Duodenal mucosa (tissue), 2 donors: ENCODE measurements around the gene UTP25.
A peak's percentile ranks its signal among the peaks of the same experiment; 100 is the strongest.

Source experiments
- H3K27ac ChIP-seq: one replicate; pipeline ENCODE4 v1.7.0; 2013; ENCODE audit warnings: low read depth, low read length
- H3K27me3 ChIP-seq, 2 donors: one replicate each; pipeline ENCODE4 v1.7.0; 2013; ENCODE audit warnings: low read length in 2 of 2, control low read depth in 1 of 2; ENCODE audit not compliant: insufficient read depth in 2 of 2, control insufficient read depth in 1 of 2
- H3K36me3 ChIP-seq, 2 donors: one replicate each; pipeline ENCODE4 v1.7.0; 2013; ENCODE audit warnings: low read length in 2 of 2, control low read depth in 1 of 2; ENCODE audit not compliant: insufficient read depth in 2 of 2, control insufficient read depth in 1 of 2
- H3K4me1 ChIP-seq, 2 donors: one replicate each; pipeline ENCODE4 v1.7.0; 2013; ENCODE audit warnings: low read length in 2 of 2, control low read depth in 1 of 2; ENCODE audit not compliant: insufficient read depth in 2 of 2, control insufficient read depth in 1 of 2
- H3K4me3 ChIP-seq, 2 donors: one replicate each; pipeline ENCODE4 v1.7.0; 2013; ENCODE audit warnings: low read length in 2 of 2, low read depth in 1 of 2
- H3K9ac ChIP-seq, 2 donors: one replicate each; pipeline ENCODE4 v1.7.0; 2013; ENCODE audit warnings: low read length in 2 of 2, low read depth in 1 of 2
- H3K9me3 ChIP-seq, 2 donors: one replicate each; pipeline ENCODE4 v1.7.0; 2013; ENCODE audit warnings: low read length in 2 of 2, control low read depth in 1 of 2; ENCODE audit not compliant: control insufficient read depth in 1 of 2

UTP25 gene, protein sequence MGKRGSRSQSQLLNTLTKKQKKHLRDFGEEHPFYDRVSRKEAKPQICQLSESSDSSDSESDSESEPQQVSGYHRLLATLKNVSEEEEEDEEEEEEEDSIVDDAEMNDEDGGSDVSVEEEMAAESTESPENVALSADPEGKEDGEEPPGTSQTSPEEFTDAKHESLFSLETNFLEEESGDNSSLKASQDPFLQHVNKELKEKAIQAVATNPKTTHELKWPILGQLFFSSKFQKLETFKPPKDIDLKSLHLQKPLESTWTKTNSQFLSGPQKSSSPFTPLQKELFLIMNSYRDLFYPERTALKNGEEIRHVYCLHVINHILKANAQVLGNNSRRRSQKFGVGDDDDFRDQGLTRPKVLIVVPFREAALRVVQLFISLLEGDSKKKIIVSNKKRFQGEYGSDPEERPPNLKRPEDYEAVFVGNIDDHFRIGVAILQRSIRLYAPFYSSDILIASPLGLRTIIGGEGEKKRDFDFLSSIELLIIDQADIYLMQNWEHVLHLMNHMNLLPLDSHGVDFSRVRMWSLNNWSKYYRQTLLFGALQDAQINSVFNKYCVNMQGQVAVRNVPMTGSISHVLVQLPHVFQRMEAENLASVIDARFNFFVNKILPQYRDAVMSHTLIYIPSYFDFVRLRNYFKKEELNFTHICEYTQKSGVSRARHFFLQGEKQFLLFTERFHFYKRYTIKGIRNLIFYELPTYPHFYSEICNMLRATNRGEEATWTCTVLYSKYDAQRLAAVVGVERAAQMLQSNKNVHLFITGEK

GRCh38 chr1:209827384-209828262 is at the start of gene UTP25:
Gene UTP25, plus strand, starts transcription at chr1:209827972. Its CDS starts 92 bp downstream, at chr1:209828064.
- Histone ChIP-seq H3K27ac (peak within 1 kb of the TSS; percentile 49), H3K4me1 (peaks cover 3% of the 10 kb centered on the region in 2 donors), H3K27me3 (no peaks in the 10 kb centered on the region), H3K9me3 (no peaks in the 10 kb centered on the region), H3K4me3 (peak within 1 kb of the TSS; percentile 95 to 98), H3K9ac (peak within 1 kb of the TSS; percentile 35 to 73), H3K36me3 (peaks cover 4 to 18% of the 10 kb centered on the region in 2 donors)

DNA sequence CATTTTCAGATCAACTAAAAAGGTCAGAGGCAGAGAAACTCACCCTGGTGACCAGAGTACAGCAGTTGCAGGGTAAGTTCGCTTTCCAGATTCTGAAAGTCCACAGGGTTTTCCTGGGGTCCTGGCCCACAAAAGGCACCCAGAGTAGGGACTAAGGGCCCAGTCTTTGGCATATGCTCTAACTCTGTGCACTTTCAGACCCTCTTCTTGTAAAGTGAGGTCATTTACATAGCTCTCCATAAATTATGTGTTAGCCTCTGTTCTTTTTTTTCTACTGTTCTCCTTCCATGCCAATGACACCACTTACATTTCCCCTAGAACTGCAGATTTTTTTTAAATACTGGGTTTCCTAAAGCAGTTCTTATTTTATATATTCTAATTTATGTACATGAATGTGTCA is 49.7 kb upstream of the UTP25 start:
- Histone ChIP-seq H3K9me3 (no peaks in the 10 kb centered on the region), H3K27me3 (no peaks in the 10 kb centered on the region), H3K9ac (no peak overlapping the region), H3K36me3 (peaks cover 0 to 18% of the 10 kb centered on the region in 2 donors), H3K4me1 (peaks cover 9 to 11% of the 10 kb centered on the region in 2 donors), H3K4me3 (no peak overlapping the region), H3K27ac (no peak overlapping the region)

GRCh38 chr1:209780268-209780667 is 47.5 kb upstream of the UTP25 start:
- H3K4me3 ChIP-seq, result no peak overlapping the region
- peaks cover 0 to 18% of the 10 kb centered on the region in 2 donors for H3K36me3 ChIP-seq
- H3K27ac ChIP-seq, result no peak overlapping the region
- no peaks in the 10 kb centered on the region for H3K27me3 ChIP-seq
- no peak overlapping the region for H3K9ac ChIP-seq
- peaks cover 23 to 28% of the 10 kb centered on the region in 2 donors for H3K4me1 ChIP-seq
- H3K9me3 ChIP-seq, result no peaks in the 10 kb centered on the region

DNA sequence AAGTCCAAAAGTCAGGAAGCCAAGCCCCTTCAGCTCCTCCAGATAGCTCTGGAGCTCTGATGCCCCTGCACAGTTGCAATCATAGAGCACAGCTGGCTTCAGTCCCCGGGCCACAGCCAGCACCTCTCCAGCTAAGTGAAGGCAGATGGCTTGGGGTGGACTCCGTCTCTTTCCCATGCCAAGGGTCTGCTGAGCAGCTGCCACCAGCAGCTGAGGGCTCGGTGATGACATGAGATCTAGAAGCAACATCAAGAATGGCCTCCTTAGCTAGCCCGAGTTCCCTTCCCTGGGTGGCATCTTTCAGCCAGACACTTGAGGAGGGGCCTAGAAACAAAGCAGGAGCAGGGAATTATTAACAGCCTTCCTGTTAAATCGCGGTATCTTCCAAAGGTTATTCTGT is 44.4 kb upstream of the UTP25 start:
- H3K27ac ChIP-seq, result no peak overlapping the region
- peaks cover 50 to 54% of the 10 kb centered on the region in 2 donors for H3K4me1 ChIP-seq
- H3K9me3 ChIP-seq, result no peaks in the 10 kb centered on the region
- peaks cover 0 to 14% of the 10 kb centered on the region in 2 donors for H3K36me3 ChIP-seq
- H3K4me3 ChIP-seq, result peak overlapping the region; percentile 81 to 86
- peak overlapping the region; percentile 75 to 93 for H3K9ac ChIP-seq
- H3K27me3 ChIP-seq, result no peaks in the 10 kb centered on the region

- Histone ChIP-seq H3K4me3 (peak within 1 kb of the TSS; percentile 81 to 86), H3K9me3 (no peaks in the 10 kb centered on the region), H3K36me3 (peaks cover 4 to 25% of the 10 kb centered on the region in 2 donors), H3K27ac (peak within 1 kb of the TSS; percentile 72), H3K4me1 (peaks cover 52 to 55% of the 10 kb centered on the region in 2 donors), H3K9ac (peak within 1 kb of the TSS; percentile 75 to 93), H3K27me3 (no peaks in the 10 kb centered on the region)
Measured at GRCh38 chr1:209784265-209785169, 43.3 kb upstream of the UTP25 start, which contains the start of gene C1orf74. Gene C1orf74, minus strand, starts transcription at chr1:209784559. Its CDS starts 925 bp downstream, at chr1:209783634.

GRCh38 chr1:209785592-209785991 is 42.2 kb upstream of the UTP25 start:
- Histone ChIP-seq H3K9me3 (no peaks in the 10 kb centered on the region), H3K27me3 (no peaks in the 10 kb centered on the region), H3K27ac (no peak overlapping the region), H3K4me1 (peaks cover 52% of the 10 kb centered on the region in 2 donors), H3K9ac (no peak overlapping the region), H3K4me3 (no peak overlapping the region), H3K36me3 (peaks cover 13 to 30% of the 10 kb centered on the region in 2 donors)

DNA sequence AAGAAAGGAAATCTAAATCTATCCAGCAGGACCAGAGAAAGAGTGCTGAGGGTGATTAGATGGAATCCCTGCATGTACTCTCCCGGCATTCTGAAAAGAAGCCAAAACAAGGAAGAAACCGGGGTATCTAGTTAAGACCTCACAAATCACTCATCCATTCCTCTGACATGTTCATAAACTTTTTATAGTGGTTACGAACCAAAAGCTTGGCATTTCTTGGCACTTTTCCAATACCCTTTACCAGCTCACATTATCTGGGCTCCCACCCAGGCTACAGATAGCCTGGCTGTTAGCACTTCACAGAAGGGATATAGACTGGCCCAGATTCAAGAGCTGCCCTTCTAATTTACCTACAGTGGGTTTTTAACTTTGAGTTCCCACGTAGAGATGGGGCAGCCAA is 41.6 kb upstream of the UTP25 start:
- Histone ChIP-seq H3K27me3 (no peaks in the 10 kb centered on the region), H3K36me3 (peaks cover 14 to 34% of the 10 kb centered on the region in 2 donors), H3K4me3 (no peak overlapping the region), H3K27ac (no peak overlapping the region), H3K9me3 (no peaks in the 10 kb centered on the region), H3K9ac (peak overlapping the region in 1 of 2 donors; percentile 28), H3K4me1 (peaks cover 55 to 56% of the 10 kb centered on the region in 2 donors)

GRCh38 chr1:209787551-209787950 is 40.2 kb upstream of the UTP25 start:
- peaks cover 67 to 68% of the 10 kb centered on the region in 2 donors for H3K4me1 ChIP-seq
- H3K9ac ChIP-seq, result peak overlapping the region; percentile 5 to 36
- H3K36me3 ChIP-seq, result peaks cover 19 to 36% of the 10 kb centered on the region in 2 donors
- peak overlapping the region; percentile 67 for H3K27ac ChIP-seq
- H3K4me3 ChIP-seq, result peak overlapping the region in 1 of 2 donors; percentile 33
- no peaks in the 10 kb centered on the region for H3K27me3 ChIP-seq
- no peaks in the 10 kb centered on the region for H3K9me3 ChIP-seq

DNA sequence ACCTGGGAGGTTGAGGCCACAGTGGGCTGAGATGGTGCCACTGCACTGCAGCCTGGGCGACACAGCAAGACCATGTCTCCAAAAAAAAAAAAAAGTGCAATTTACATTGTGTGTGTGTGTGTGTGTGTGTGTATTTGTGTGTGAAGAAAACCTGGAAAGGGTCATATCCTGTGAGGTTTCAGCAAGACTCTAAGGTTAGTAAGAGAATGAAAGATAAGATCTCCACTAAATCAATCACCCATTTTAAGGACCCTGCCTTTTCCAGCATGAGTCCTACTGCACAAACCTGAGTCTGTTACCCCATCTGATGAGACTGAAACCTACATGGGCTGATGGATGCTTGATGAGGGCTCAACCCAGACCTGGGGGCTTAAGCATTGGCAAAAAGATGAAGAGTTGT is 38.5 kb upstream of the UTP25 start:
- Histone ChIP-seq H3K9ac (no peak overlapping the region), H3K27ac (no peak overlapping the region), H3K36me3 (peaks cover 19 to 36% of the 10 kb centered on the region in 2 donors), H3K27me3 (no peaks in the 10 kb centered on the region), H3K4me3 (no peak overlapping the region), H3K9me3 (no peaks in the 10 kb centered on the region), H3K4me1 (peaks cover 53 to 59% of the 10 kb centered on the region in 2 donors)
